Mesendoderm (in vitro differentiated cells): ENCODE results near the gene PPFIA2.

Experiments used
- DNase-seq: peaks from one replicate; pipeline ENCODE4 v3.0.0; 2013
- H2AK5ac ChIP-seq: 2 replicates; pipeline ENCODE4 v1.6.1; 2013; ENCODE audit warnings: low read length, inconsistent platforms
- H2BK120ac ChIP-seq: 2 replicates; pipeline ENCODE4 v1.6.1; 2013; ENCODE audit warnings: low read depth, mild to moderate bottlenecking, low read length, moderate library complexity, mixed read lengths
- H2BK15ac ChIP-seq: replicated peaks from 2 replicates; pipeline ENCODE4 v1.6.1; 2013; ENCODE audit warnings: low read depth, mild to moderate bottlenecking, moderate library complexity
- H2BK5ac ChIP-seq: 2 replicates; pipeline ENCODE4 v1.6.1; 2013; ENCODE audit warnings: low read length, inconsistent platforms
- H3K18ac ChIP-seq: 2 replicates; pipeline ENCODE4 v1.6.1; 2013; ENCODE audit warnings: mild to moderate bottlenecking, low read length, mixed read lengths
- H3K23ac ChIP-seq: one replicate; pipeline ENCODE4 v1.6.1; 2013; ENCODE audit warnings: low read length
- H3K27ac ChIP-seq: 2 replicates; pipeline ENCODE4 v1.5.1; 2013; ENCODE audit warnings: low read depth, mild to moderate bottlenecking, inconsistent platforms, low read length, moderate library complexity
- H3K27me3 ChIP-seq: 2 replicates; pipeline ENCODE4 v1.6.1; 2013; ENCODE audit warnings: low read length, control low read depth, mild to moderate bottlenecking, inconsistent platforms; ENCODE audit not compliant: insufficient read depth, poor library complexity
- H3K36me3 ChIP-seq: 2 replicates; pipeline ENCODE4 v1.6.1; 2013; ENCODE audit warnings: low read length, inconsistent platforms; ENCODE audit not compliant: control insufficient read depth, insufficient read depth
- H3K4ac ChIP-seq: one replicate; pipeline ENCODE4 v1.6.1; 2013; ENCODE audit warnings: low read depth, mild to moderate bottlenecking, low read length, moderate library complexity
- H3K4me1 ChIP-seq: 2 replicates; pipeline ENCODE4 v1.6.1; 2013; ENCODE audit warnings: low read depth, low read length, inconsistent platforms; ENCODE audit not compliant: control insufficient read depth
- H3K4me2 ChIP-seq: 2 replicates; pipeline ENCODE4 v1.6.1; 2013; ENCODE audit warnings: low read length
- H3K4me3 ChIP-seq: 2 replicates; pipeline ENCODE4 v1.5.1; 2013; ENCODE audit warnings: mild to moderate bottlenecking, low read length
- H3K56ac ChIP-seq: one replicate; pipeline ENCODE4 v1.6.1; 2013; ENCODE audit warnings: low read length
- H3K79me1 ChIP-seq: 2 replicates; pipeline ENCODE4 v1.6.1; 2013; ENCODE audit warnings: low read length, inconsistent platforms
- H3K79me2 ChIP-seq: 2 replicates; pipeline ENCODE4 v1.6.1; 2013; ENCODE audit warnings: mild to moderate bottlenecking, low read length; ENCODE audit not compliant: control insufficient read depth, insufficient read depth
- H3K9ac ChIP-seq: 2 replicates; pipeline ENCODE4 v1.6.1; 2013; ENCODE audit warnings: low read length, inconsistent platforms
- H4K5ac ChIP-seq: one replicate; pipeline ENCODE4 v1.6.1; 2013; ENCODE audit warnings: low read length
- H4K8ac ChIP-seq: one replicate; pipeline ENCODE4 v1.6.1; 2013; ENCODE audit warnings: low read depth, mild to moderate bottlenecking, control low read depth, low read length, moderate library complexity
- WGBS: extraction: QIAGEN DNeasy Blood & Tissue Kit; methylation state at CpG from one replicate; pipeline ENCODE4 v1.1.7; 2013; ENCODE audit warnings: low lambda C conversion rate, missing lambda C conversion rate; ENCODE audit not compliant: insufficient coverage; ENCODE audit errors: extremely low coverage; 5-methylcytosine and 5-hydroxymethylcytosine counted together

Gene PPFIA2

GRCh38 chr12:81255947-81256346, 503.2 kb downstream of the PPFIA2 start:
- no peak overlapping the region for H3K9ac ChIP-seq
- H3K4me1 ChIP-seq, result no peaks in the 10 kb centered on the region
- H3K79me1 ChIP-seq, result no peaks in the 10 kb centered on the region
- no peak overlapping the region for H3K56ac ChIP-seq
- no peak overlapping the region for H2BK15ac ChIP-seq
- WGBS, result no CpG with 5 or more reads among the region's 2 CpGs
- no peak overlapping the region for H3K4me3 ChIP-seq
- H3K4me2 ChIP-seq, result no peak overlapping the region
- H3K23ac ChIP-seq, result no peak overlapping the region
- H3K27ac ChIP-seq, result no peak overlapping the region
- peak; percentile 59 for DNase-seq
- H3K4ac ChIP-seq, result no peak overlapping the region
- H2AK5ac ChIP-seq, result no peak overlapping the region
- H3K27me3 ChIP-seq, result no peaks in the 10 kb centered on the region
- no peak overlapping the region for H4K5ac ChIP-seq
- no peak overlapping the region for H4K8ac ChIP-seq
- H3K36me3 ChIP-seq, result no peaks in the 10 kb centered on the region
- no peak overlapping the region for H2BK120ac ChIP-seq
- no peak overlapping the region for H2BK5ac ChIP-seq
- no peaks in the 10 kb centered on the region for H3K79me2 ChIP-seq
- no peak overlapping the region for H3K18ac ChIP-seq

- no peak overlapping the region for H2AK5ac ChIP-seq
- no peak overlapping the region for H3K18ac ChIP-seq
- H3K79me1 ChIP-seq, result no peaks in the 10 kb centered on the region
- no peak for DNase-seq
- no peaks in the 10 kb centered on the region for H3K4me1 ChIP-seq
- no peak overlapping the region for H4K8ac ChIP-seq
- no peak overlapping the region for H3K27ac ChIP-seq
- no peaks in the 10 kb centered on the region for H3K36me3 ChIP-seq
- no peak overlapping the region for H3K23ac ChIP-seq
- no peak overlapping the region for H3K4me3 ChIP-seq
- H2BK5ac ChIP-seq, result no peak overlapping the region
- no peak overlapping the region for H3K4me2 ChIP-seq
- no peak overlapping the region for H4K5ac ChIP-seq
- peak overlapping the region; percentile 36 for H3K4ac ChIP-seq
- no peak overlapping the region for H3K56ac ChIP-seq
- H3K9ac ChIP-seq, result no peak overlapping the region
- H3K79me2 ChIP-seq, result no peaks in the 10 kb centered on the region
- no peaks in the 10 kb centered on the region for H3K27me3 ChIP-seq
- H2BK15ac ChIP-seq, result no peak overlapping the region
- no peak overlapping the region for H2BK120ac ChIP-seq
- no CpG with 5 or more reads among the region's 7 CpGs for WGBS
These were observed 503.7 kb downstream of the PPFIA2 start for GRCh38 chr12:81255456-81255855.

GRCh38 chr12:81253360-81253759, 505.8 kb downstream of the PPFIA2 start:
- Histone ChIP-seq H3K79me1 (no peaks in the 10 kb centered on the region), H3K4me1 (no peaks in the 10 kb centered on the region), H3K9ac (no peak overlapping the region), H2BK120ac (peak overlapping the region; percentile 12), H2BK5ac (no peak overlapping the region), H2BK15ac (no peak overlapping the region), H3K79me2 (no peaks in the 10 kb centered on the region), H3K4me2 (no peak overlapping the region), H2AK5ac (no peak overlapping the region), H3K4me3 (no peak overlapping the region), H3K56ac (no peak overlapping the region), H3K36me3 (no peaks in the 10 kb centered on the region), H3K27me3 (no peaks in the 10 kb centered on the region), H3K23ac (no peak overlapping the region), H4K5ac (no peak overlapping the region), H3K4ac (peak overlapping the region; percentile 36), H3K27ac (no peak overlapping the region), H4K8ac (no peak overlapping the region), H3K18ac (no peak overlapping the region)
- DNase-seq, result no peak
- WGBS, result no CpG with 5 or more reads among the region's 3 CpGs

- Histone ChIP-seq H3K4me2 (no peak overlapping the region), H3K23ac (no peak overlapping the region), H3K36me3 (no peaks in the 10 kb centered on the region), H3K79me2 (no peaks in the 10 kb centered on the region), H2BK120ac (no peak overlapping the region), H3K56ac (no peak overlapping the region), H4K5ac (no peak overlapping the region), H3K4me3 (no peak overlapping the region), H3K18ac (no peak overlapping the region), H3K79me1 (no peaks in the 10 kb centered on the region), H3K9ac (no peak overlapping the region), H3K4ac (no peak overlapping the region), H3K4me1 (no peaks in the 10 kb centered on the region), H3K27ac (no peak overlapping the region), H2BK15ac (no peak overlapping the region), H4K8ac (no peak overlapping the region), H3K27me3 (no peaks in the 10 kb centered on the region), H2AK5ac (no peak overlapping the region), H2BK5ac (no peak overlapping the region)
- no peak for DNase-seq
- WGBS, result no CpG with 5 or more reads among the region's 3 CpGs
These were observed 506.9 kb downstream of the PPFIA2 start for GRCh38 chr12:81252228-81252627.

- no peak overlapping the region for H3K27ac ChIP-seq
- H2BK120ac ChIP-seq, result no peak overlapping the region
- no peak for DNase-seq
- no peak overlapping the region for H3K4me2 ChIP-seq
- no peaks in the 10 kb centered on the region for H3K79me2 ChIP-seq
- H2BK5ac ChIP-seq, result no peak overlapping the region
- H2AK5ac ChIP-seq, result no peak overlapping the region
- no peak overlapping the region for H4K5ac ChIP-seq
- WGBS, result no CpG with 5 or more reads among the region's 2 CpGs
- no peaks in the 10 kb centered on the region for H3K79me1 ChIP-seq
- H3K9ac ChIP-seq, result no peak overlapping the region
- no peaks in the 10 kb centered on the region for H3K27me3 ChIP-seq
- no peak overlapping the region for H3K56ac ChIP-seq
- H3K4me1 ChIP-seq, result peaks cover 3% of the 10 kb centered on the region
- H3K4ac ChIP-seq, result no peak overlapping the region
- H3K4me3 ChIP-seq, result no peak overlapping the region
- H3K36me3 ChIP-seq, result peaks cover 1% of the 10 kb centered on the region
- H2BK15ac ChIP-seq, result no peak overlapping the region
- no peak overlapping the region for H4K8ac ChIP-seq
- no peak overlapping the region for H3K23ac ChIP-seq
- no peak overlapping the region for H3K18ac ChIP-seq
These were observed 509.2 kb downstream of the PPFIA2 start for GRCh38 chr12:81249976-81250375.

GRCh38 chr12:81245907-81246570, 513.1 kb downstream of the PPFIA2 start:
- H2BK5ac ChIP-seq, result no peak overlapping the region
- no peak overlapping the region for H2BK15ac ChIP-seq
- no peak overlapping the region for H4K8ac ChIP-seq
- H3K4ac ChIP-seq, result no peak overlapping the region
- H3K4me3 ChIP-seq, result no peak overlapping the region
- no peaks in the 10 kb centered on the region for H3K79me1 ChIP-seq
- peak overlapping the region; percentile 85 for H3K23ac ChIP-seq
- H3K27ac ChIP-seq, result no peak overlapping the region
- peak; percentile 26 for DNase-seq
- no CpG with 5 or more reads among the region's 4 CpGs for WGBS
- H3K9ac ChIP-seq, result no peak overlapping the region
- H3K56ac ChIP-seq, result no peak overlapping the region
- H3K79me2 ChIP-seq, result no peaks in the 10 kb centered on the region
- H3K4me1 ChIP-seq, result peaks cover 3% of the 10 kb centered on the region
- H3K4me2 ChIP-seq, result no peak overlapping the region
- no peak overlapping the region for H2AK5ac ChIP-seq
- no peak overlapping the region for H3K18ac ChIP-seq
- H4K5ac ChIP-seq, result no peak overlapping the region
- no peak overlapping the region for H2BK120ac ChIP-seq
- H3K27me3 ChIP-seq, result no peaks in the 10 kb centered on the region
- peaks cover 1% of the 10 kb centered on the region for H3K36me3 ChIP-seq
